Sigmoid colon (tissue), 7 donors: ENCODE results near the gene SYNGR3. TPM values are rescaled to one million over a fixed set of nuclear protein-coding genes. Genes with fewer than 3 reads are reported as not detected.

Experiments used
- DNase-seq: peaks from one replicate; pipeline ENCODE4 v3.0.0-alpha.2; 2019
- H3K27ac ChIP-seq, 4 donors: fragments of 200-600 bp; sonication (generic); one replicate each; pipeline ENCODE4 v1.5.1; 2016 to 2019; ENCODE audit warnings: mild to moderate bottlenecking in 1 of 4
- H3K27me3 ChIP-seq, 3 donors: fragments of 200-600 bp; sonication (generic); one replicate each; pipeline ENCODE4 v1.5.1; 2019; ENCODE audit warnings: mild to moderate bottlenecking in 1 of 3
- H3K36me3 ChIP-seq, 4 donors: fragments of 200-600 bp; sonication (generic); one replicate each; pipeline ENCODE4 v1.5.1; 2016 to 2019
- H3K4me1 ChIP-seq, 4 donors: fragments of 200-600 bp; sonication (generic); one replicate each; pipeline ENCODE4 v1.5.1; 2017 to 2019
- H3K4me3 ChIP-seq, 4 donors: fragments of 200-600 bp; sonication (generic); one replicate each; pipeline ENCODE4 v1.5.1; 2017 to 2019; ENCODE audit warnings: mild to moderate bottlenecking in 2 of 4, moderate library complexity in 1 of 4
- H3K9me3 ChIP-seq, 4 donors: fragments of 200-600 bp in 3 of 4; sonication (generic) in 3 of 4; one replicate each; pipeline versions ENCODE4 v1.5.1 to v1.6.1; 2013 to 2019
- EP300 ChIP-seq, 4 donors: sonication (generic); formaldehyde crosslinking; IDR thresholded peaks; one replicate each; pipeline ENCODE4 v1.6.1; 2017; ENCODE audit warnings: antibody characterized with exemption in 4 of 4
- POLR2A ChIP-seq, 2 donors: fragments of 450-650 bp; IDR thresholded peaks; one replicate each; pipeline ENCODE4 v1.6.1; 2016; ENCODE audit warnings: antibody characterized with exemption in 2 of 2, mild to moderate bottlenecking in 2 of 2, moderate library complexity in 2 of 2
- POLR2AphosphoS5 ChIP-seq, 4 donors: sonication (generic); formaldehyde crosslinking; IDR thresholded peaks; one replicate each; pipeline ENCODE4 v1.6.1; 2017; ENCODE audit warnings: antibody characterized with exemption in 4 of 4
- WGBS, 2 donors: extraction: QIAGEN DNeasy Blood & Tissue Kit; methylation state at CpG; one replicate each; pipeline ENCODE4 v1.1.7; 2013; 5-methylcytosine and 5-hydroxymethylcytosine counted together
- intact Hi-C: fragments of 100-400 bp; cut with DNase I; formaldehyde crosslinking; loops from one replicate; pipeline ENCODE4 v1.15.1; 2023
- polyA plus RNA-seq, 3 donors: library from polyadenylated mRNA; stranded (reverse); fragments of 200-250 nt; gene quantifications; one replicate each; pipeline ENCODE4 v1.2.3, GENCODE V29; 2013
- total RNA-seq, 4 donors: library from RNA; depleted of rRNA; stranded (reverse); fragments of >200 nt; gene quantifications; one replicate each; pipeline ENCODE4 v1.1.0, GENCODE V29; 2016
- TF ChIP-seq, protein P1 (sequence below), 4 experiments: fragments of 450-650 bp in 3 of 4; fragments of 200-600 bp in 1 of 4; IDR thresholded peaks; one replicate each; pipeline ENCODE4 v1.5.1; 2016 to 2019; ENCODE audit warnings: antibody characterized with exemption in 4 of 4, mild to moderate bottlenecking in 3 of 4, moderate library complexity in 2 of 4
- donor health status: healthy with polysubstance abuse.
- donor health status: Bipolar disorder and iron deficiency.
- donor health status: healthy.

The SYNGR3 gene
- total and polyA plus RNA-seq, 7 donors, result 0.60 to 8.3 (median 4.0) TPM

GRCh38 chr16:1964506-1965395 is 25.0 kb upstream of the SYNGR3 start, which contains the start of gene RPS2:
Gene RPS2, minus strand, starts transcription at chr16:1964826. Its CDS starts 201 bp downstream, at chr16:1964625.
- WGBS, 2 donors, result 0 to 1% methylated on average over 97 of the region's 97 CpGs
- TF ChIP-seq, protein P1, sequence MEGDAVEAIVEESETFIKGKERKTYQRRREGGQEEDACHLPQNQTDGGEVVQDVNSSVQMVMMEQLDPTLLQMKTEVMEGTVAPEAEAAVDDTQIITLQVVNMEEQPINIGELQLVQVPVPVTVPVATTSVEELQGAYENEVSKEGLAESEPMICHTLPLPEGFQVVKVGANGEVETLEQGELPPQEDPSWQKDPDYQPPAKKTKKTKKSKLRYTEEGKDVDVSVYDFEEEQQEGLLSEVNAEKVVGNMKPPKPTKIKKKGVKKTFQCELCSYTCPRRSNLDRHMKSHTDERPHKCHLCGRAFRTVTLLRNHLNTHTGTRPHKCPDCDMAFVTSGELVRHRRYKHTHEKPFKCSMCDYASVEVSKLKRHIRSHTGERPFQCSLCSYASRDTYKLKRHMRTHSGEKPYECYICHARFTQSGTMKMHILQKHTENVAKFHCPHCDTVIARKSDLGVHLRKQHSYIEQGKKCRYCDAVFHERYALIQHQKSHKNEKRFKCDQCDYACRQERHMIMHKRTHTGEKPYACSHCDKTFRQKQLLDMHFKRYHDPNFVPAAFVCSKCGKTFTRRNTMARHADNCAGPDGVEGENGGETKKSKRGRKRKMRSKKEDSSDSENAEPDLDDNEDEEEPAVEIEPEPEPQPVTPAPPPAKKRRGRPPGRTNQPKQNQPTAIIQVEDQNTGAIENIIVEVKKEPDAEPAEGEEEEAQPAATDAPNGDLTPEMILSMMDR (IDR thresholded peaks at IDR 0.05), result no peak
- TF ChIP-seq POLR2A (IDR thresholded peaks at IDR 0.05) (peak; percentile 97), EP300 (IDR thresholded peaks at IDR 0.05) (peak in 2 of 4 donors; percentile 33 to 35), POLR2AphosphoS5 (IDR thresholded peaks at IDR 0.05) (peak; percentile 95 to 100 (median 98))
- H3K4me1 ChIP-seq, result peaks cover 0 to 37% (median 31%) of the 10 kb centered on the region in 4 donors

GRCh38 chr16:1965396-1966001 is 24.3 kb upstream of the SYNGR3 start:
- no peaks in the 10 kb centered on the region for H3K9me3 ChIP-seq
- TF ChIP-seq POLR2AphosphoS5 (IDR thresholded peaks at IDR 0.05) (no peak), EP300 (IDR thresholded peaks at IDR 0.05) (no peak), POLR2A (IDR thresholded peaks at IDR 0.05) (no peak)
- TF ChIP-seq, protein P1 (IDR thresholded peaks at IDR 0.05), result no peak
- H3K4me3 ChIP-seq, result peak overlapping the region; percentile 63 to 90 (median 66)
- WGBS, 2 donors, result 13 to 22% methylated on average over 24 of the region's 24 CpGs
- peaks cover 12 to 27% (median 22%) of the 10 kb centered on the region in 4 donors for H3K36me3 ChIP-seq
- H3K27ac ChIP-seq, result peak overlapping the region; percentile 91 to 99 (median 92)
- intact Hi-C loops, result no loop called here
- peaks cover 0 to 30% (median 26%) of the 10 kb centered on the region in 4 donors for H3K4me1 ChIP-seq
- no peaks in the 10 kb centered on the region for H3K27me3 ChIP-seq
- no peak for DNase-seq

More at GRCh38 chr16:1964506-1965395, 25.0 kb upstream of the SYNGR3 start, which contains the start of gene RPS2:
- H3K9me3 ChIP-seq, result no peaks in the 10 kb centered on the region
- H3K27ac ChIP-seq, result peak within 1 kb of the TSS; percentile 91 to 99 (median 92)
- intact Hi-C loops, result no loop called here
- H3K27me3 ChIP-seq, result no peaks in the 10 kb centered on the region
- peak within 1 kb of the TSS; percentile 63 to 90 (median 66) for H3K4me3 ChIP-seq
- peaks cover 12 to 27% (median 22%) of the 10 kb centered on the region in 4 donors for H3K36me3 ChIP-seq
- DNase-seq, result peak; percentile 100

DNA sequence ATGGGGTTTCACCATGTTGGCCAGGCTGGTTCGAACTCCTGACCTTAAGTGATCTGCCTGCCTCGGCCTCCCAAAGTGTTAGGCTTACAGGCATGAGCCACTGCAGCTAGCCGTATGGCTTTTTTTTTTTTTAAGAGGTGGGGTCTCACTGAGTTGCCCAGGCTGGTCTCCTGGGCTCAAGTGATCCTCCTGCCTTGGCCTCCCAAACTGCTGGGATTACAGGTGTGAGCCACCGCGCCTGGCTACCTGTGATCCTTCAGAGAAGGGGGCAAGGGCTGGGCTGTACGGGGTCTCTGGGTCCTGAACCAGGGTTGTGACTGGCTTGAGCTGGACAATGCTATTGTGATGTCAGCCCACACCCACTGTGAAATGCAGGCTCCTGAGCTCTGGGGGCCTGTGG is 23.3 kb upstream of the SYNGR3 start, which contains the start of gene RNF151:
Gene RNF151, plus strand, starts transcription at position 397 of the 400 bp plus-strand sequence. CDS start 26 bp downstream, outside the sequence.
- no peaks in the 10 kb centered on the region for H3K9me3 ChIP-seq
- H3K4me3 ChIP-seq, result peak within 1 kb of the TSS; percentile 63 to 90 (median 66)
- WGBS, 2 donors, result 96% methylated on average over 6 of the region's 6 CpGs
- H3K4me1 ChIP-seq, result peaks cover 0 to 28% (median 25%) of the 10 kb centered on the region in 4 donors
- DNase-seq, result no peak
- H3K36me3 ChIP-seq, result peaks cover 12 to 21% (median 17%) of the 10 kb centered on the region in 4 donors
- H3K27ac ChIP-seq, result peak within 1 kb of the TSS; percentile 91 to 99 (median 92)
- intact Hi-C loops, result no loop called here
- TF ChIP-seq, protein P1 (IDR thresholded peaks at IDR 0.05), result no peak
- TF ChIP-seq POLR2A (IDR thresholded peaks at IDR 0.05) (no peak), EP300 (IDR thresholded peaks at IDR 0.05) (no peak), POLR2AphosphoS5 (IDR thresholded peaks at IDR 0.05) (no peak)
- H3K27me3 ChIP-seq, result no peaks in the 10 kb centered on the region

- intact Hi-C loops, result no loop called here
- no peak for TF ChIP-seq POLR2AphosphoS5 (IDR thresholded peaks at IDR 0.05)
- TF ChIP-seq POLR2A (IDR thresholded peaks at IDR 0.05), result no peak
- TF ChIP-seq, protein P1 (IDR thresholded peaks at IDR 0.05), result no peak
- Histone ChIP-seq H3K27ac (no peak overlapping the region), H3K9me3 (no peaks in the 10 kb centered on the region), H3K27me3 (no peaks in the 10 kb centered on the region), H3K4me3 (no peak overlapping the region), H3K36me3 (peaks cover 0 to 4% (median 0%) of the 10 kb centered on the region in 4 donors), H3K4me1 (peaks cover 0 to 39% (median 34%) of the 10 kb centered on the region in 4 donors)
- DNase-seq, result no peak
- 92 to 94% methylated on average over 41 of the region's 41 CpGs for WGBS, 2 donors
Observed at GRCh38 chr16:1968146-1968953, 21.4 kb upstream of the SYNGR3 start.
